Peyer's patch (tissue), 4 donors: Measurements from ENCODE around the gene FLRT1. TPM values are rescaled to one million over a fixed set of nuclear protein-coding genes. Genes with fewer than 3 reads are reported as not detected.

Source experiments
- DNase-seq, 3 donors: peaks; one replicate each; pipeline ENCODE4 v3.0.0-alpha.2; 2017 to 2019
- H3K27ac ChIP-seq, 4 donors: fragments of 200-600 bp; sonication (generic); one replicate each; pipeline ENCODE4 v1.5.1; 2016 to 2019
- H3K27me3 ChIP-seq, 2 donors: fragments of 200-600 bp; sonication (generic); one replicate each; pipeline ENCODE4 v1.5.1; 2019
- H3K36me3 ChIP-seq, 3 donors: fragments of 200-600 bp; sonication (generic); one replicate each; pipeline ENCODE4 v1.5.1; 2016 to 2019
- H3K4me1 ChIP-seq, 4 donors: fragments of 200-600 bp; sonication (generic); one replicate each; pipeline ENCODE4 v1.5.1; 2016 to 2019
- H3K4me3 ChIP-seq, 4 donors: fragments of 200-600 bp; sonication (generic); 1 replicate in 3 of 4; 2 replicates in 1 of 4; pipeline ENCODE4 v1.5.1; 2016 to 2019; ENCODE audit warnings: mild to moderate bottlenecking in 1 of 4
- H3K9me3 ChIP-seq, 4 donors: fragments of 200-600 bp; sonication (generic); one replicate each; pipeline ENCODE4 v1.5.1; 2016 to 2019; ENCODE audit warnings: mild to moderate bottlenecking in 1 of 4
- POLR2A ChIP-seq, 2 donors: fragments of 450-650 bp; IDR thresholded peaks; one replicate each; pipeline ENCODE4 v1.5.1; 2017; ENCODE audit warnings: antibody characterized with exemption in 2 of 2, mild to moderate bottlenecking in 2 of 2, moderate library complexity in 2 of 2
- total RNA-seq, 4 donors: library from RNA; depleted of rRNA; stranded (reverse); fragments of >200 nt; gene quantifications; one replicate each; pipeline ENCODE4 v1.1.0, GENCODE V29; 2016
- TF ChIP-seq, protein P1 (sequence below), 6 experiments: fragments of 450-650 bp in 4 of 6; fragments of 200-600 bp in 2 of 6; sonication (generic) in 1 of 6; IDR thresholded peaks; one replicate each; pipeline ENCODE4 v1.5.1; 2017 to 2019; ENCODE audit warnings: antibody characterized with exemption in 6 of 6, mild to moderate bottlenecking in 3 of 6, moderate library complexity in 1 of 6

FLRT1 gene
- total RNA-seq, 4 donors from 2014 or later = 0.27 TPM; not detected in 3

- Histone ChIP-seq H3K4me1 (peaks cover 0 to 33% (median 21%) of the 10 kb centered on the region in 4 donors), H3K27ac (peak overlapping the region in 1 of 4 donors; percentile 7), H3K27me3 (no peaks in the 10 kb centered on the region), H3K36me3 (peaks cover 0 to 42% (median 0%) of the 10 kb centered on the region in 3 donors), H3K9me3 (no peaks in the 10 kb centered on the region), H3K4me3 (peak overlapping the region; percentile 16 to 50 (median 46))
- no peak for TF ChIP-seq POLR2A (IDR thresholded peaks at IDR 0.05)
- TF ChIP-seq, protein P1, sequence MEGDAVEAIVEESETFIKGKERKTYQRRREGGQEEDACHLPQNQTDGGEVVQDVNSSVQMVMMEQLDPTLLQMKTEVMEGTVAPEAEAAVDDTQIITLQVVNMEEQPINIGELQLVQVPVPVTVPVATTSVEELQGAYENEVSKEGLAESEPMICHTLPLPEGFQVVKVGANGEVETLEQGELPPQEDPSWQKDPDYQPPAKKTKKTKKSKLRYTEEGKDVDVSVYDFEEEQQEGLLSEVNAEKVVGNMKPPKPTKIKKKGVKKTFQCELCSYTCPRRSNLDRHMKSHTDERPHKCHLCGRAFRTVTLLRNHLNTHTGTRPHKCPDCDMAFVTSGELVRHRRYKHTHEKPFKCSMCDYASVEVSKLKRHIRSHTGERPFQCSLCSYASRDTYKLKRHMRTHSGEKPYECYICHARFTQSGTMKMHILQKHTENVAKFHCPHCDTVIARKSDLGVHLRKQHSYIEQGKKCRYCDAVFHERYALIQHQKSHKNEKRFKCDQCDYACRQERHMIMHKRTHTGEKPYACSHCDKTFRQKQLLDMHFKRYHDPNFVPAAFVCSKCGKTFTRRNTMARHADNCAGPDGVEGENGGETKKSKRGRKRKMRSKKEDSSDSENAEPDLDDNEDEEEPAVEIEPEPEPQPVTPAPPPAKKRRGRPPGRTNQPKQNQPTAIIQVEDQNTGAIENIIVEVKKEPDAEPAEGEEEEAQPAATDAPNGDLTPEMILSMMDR (IDR thresholded peaks at IDR 0.05) = no peak
- DNase-seq = peak in 2 of 3 donors; percentile 50 to 67
Observed at GRCh38 chr11:63999349-64000025, 36.2 kb upstream of the FLRT1 start.

DNA sequence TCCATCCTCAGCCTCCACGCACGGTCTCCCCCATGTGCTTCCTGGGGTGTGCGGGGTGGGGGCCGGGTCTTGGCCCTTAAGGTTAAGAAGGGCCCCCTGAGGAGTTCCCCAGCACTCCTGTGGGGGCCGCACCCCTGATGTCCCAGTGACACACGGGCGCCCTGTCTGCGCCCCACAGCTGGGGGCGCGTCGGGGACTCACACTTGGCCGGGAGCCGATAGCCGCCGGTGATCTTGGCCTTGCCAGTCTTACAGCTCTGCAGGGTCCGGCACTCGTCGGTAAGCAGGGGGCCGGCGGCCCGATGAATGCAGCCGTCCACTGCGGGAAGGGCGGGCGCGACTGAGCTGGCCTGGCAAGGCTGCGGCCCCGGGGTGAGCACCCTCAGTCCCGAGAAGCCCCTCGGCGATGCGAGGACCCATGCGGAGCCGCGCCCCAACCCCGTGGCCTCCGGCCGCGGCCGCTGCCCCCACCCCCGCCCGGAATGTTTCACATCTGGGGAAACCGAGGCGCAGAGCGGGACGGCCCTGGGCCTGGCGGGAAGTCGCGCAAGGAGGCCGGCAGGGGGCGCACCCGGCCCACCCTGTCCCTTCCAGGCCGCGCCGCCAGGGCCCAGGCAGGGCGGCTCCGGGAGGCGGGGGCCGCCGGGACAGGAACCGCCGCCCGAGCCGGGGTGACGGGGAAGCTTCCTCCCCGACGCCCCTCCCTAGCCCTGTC lies 35.5 kb upstream of the FLRT1 start:
- DNase-seq = peak; percentile 59 to 81 (median 78)
- Histone ChIP-seq H3K36me3 (peaks cover 0 to 35% (median 0%) of the 10 kb centered on the region in 3 donors), H3K4me3 (peak overlapping the region; percentile 16 to 50 (median 46)), H3K9me3 (no peaks in the 10 kb centered on the region), H3K27ac (peak overlapping the region in 1 of 4 donors; percentile 7), H3K4me1 (peaks cover 0 to 33% (median 21%) of the 10 kb centered on the region in 4 donors), H3K27me3 (no peaks in the 10 kb centered on the region)
- TF ChIP-seq, protein P1 (IDR thresholded peaks at IDR 0.05) = peak; percentile 73 to 91 (median 86)
- no peak for TF ChIP-seq POLR2A (IDR thresholded peaks at IDR 0.05)

DNA sequence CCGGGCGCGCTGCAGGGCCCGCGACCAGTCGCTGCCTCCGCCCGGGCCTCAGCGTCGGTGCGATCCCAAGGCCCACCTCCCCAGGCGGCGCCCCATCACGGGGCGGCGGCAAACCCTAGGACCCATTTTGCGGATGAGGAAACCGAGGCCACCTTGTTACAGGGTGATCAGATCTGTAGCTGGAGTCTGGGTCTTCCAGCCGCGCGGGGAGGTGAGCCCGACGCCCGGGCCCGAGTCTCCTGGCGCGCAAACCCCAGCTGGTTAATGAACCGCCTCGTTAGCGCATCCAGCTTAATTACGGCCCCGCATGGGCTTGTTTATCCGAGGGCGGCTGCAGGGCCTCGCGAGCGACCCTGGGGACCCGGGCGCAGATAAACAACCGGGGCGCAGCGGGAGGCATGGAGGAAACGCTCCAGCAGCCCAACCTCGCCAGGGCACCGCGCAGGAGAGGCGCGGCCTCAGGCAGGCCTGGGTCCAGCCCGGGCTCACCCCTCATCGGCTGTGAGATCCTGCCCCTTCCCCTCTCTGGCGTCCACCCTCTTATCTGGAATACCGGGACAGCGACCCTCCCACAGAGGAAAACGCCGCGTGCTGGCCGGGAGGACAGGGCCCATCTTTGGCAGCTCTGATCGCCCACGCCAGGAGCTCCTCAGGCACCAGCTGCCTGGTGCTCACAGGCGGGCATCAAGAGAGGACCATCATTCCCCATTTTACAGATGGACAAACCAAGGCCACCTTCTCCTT lies 34.8 kb upstream of the FLRT1 start:
- DNase-seq = no peak
- Histone ChIP-seq H3K36me3 (peaks cover 0 to 28% (median 0%) of the 10 kb centered on the region in 3 donors), H3K27me3 (no peaks in the 10 kb centered on the region), H3K4me1 (peaks cover 0 to 33% (median 21%) of the 10 kb centered on the region in 4 donors), H3K4me3 (peak overlapping the region; percentile 16 to 50 (median 46)), H3K9me3 (no peaks in the 10 kb centered on the region), H3K27ac (no peak overlapping the region)
- TF ChIP-seq, protein P1 (IDR thresholded peaks at IDR 0.05) = no peak
- TF ChIP-seq POLR2A (IDR thresholded peaks at IDR 0.05) = no peak

DNA sequence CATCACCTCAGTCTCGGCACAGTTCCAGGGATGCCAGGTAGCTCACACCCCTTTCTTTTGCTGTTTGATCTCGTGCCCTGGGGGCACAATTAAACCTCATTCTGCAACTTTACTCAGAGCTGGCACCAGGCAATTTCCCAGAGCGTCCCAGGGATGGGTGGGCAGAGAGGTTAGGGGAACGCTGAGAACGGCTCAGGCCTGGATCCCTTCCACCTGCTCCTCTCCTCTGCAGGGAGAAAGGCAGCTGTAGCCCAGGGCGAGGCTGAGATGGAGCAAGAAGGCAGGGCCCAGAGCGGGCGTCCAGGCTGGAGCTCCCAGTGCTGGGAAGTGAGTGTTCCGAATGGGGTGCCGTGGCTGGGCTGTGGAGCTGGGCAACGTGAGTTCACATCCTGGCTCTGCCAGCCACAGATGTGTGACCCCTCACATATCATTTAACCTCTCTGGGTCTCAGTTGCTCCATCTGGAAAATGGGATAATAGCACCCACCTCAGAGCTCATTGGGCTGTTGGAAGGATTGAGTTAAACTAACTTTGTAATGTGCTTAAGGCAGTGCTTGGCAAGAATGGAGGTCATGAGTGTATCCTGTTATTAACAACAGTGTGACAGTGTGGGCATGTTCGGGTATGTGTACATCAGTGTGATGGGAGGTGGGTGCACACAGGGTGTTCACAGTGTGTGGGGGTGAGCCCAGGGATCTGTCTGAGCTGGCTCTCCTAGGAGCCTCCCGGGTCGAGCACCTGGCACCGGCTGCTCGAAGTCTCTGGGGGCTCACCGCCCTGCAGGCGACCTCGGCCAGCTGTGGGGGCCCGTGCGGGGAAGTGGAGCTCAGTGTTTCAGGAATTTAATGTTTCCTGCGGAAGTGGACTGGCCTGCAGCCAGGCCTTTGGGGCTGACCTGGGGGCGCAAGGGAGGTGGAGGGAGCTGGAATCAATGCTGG lies 34.0 kb upstream of the FLRT1 start:
- H3K9me3 ChIP-seq = no peaks in the 10 kb centered on the region
- H3K4me1 ChIP-seq = peaks cover 0 to 36% (median 21%) of the 10 kb centered on the region in 4 donors
- H3K36me3 ChIP-seq = peaks cover 0 to 19% (median 0%) of the 10 kb centered on the region in 3 donors
- no peak overlapping the region for H3K4me3 ChIP-seq
- H3K27ac ChIP-seq = no peak overlapping the region
- TF ChIP-seq, protein P1 (IDR thresholded peaks at IDR 0.05) = no peak
- TF ChIP-seq POLR2A (IDR thresholded peaks at IDR 0.05) = no peak
- DNase-seq = no peak
- no peaks in the 10 kb centered on the region for H3K27me3 ChIP-seq
